ENCODE measurements around the gene DNAJC13.

- TF ChIP-seq CTCF (IDR thresholded peaks at IDR 0.05) = no peak
- no peak for TF ChIP-seq POLR2AphosphoS5 (IDR thresholded peaks at IDR 0.05)
- no peak for TF ChIP-seq EP300 (IDR thresholded peaks at IDR 0.05)
- no peak for TF ChIP-seq POLR2A (IDR thresholded peaks at IDR 0.05; ENCODE audit: low read depth)
These were observed 131.9 kb downstream of the DNAJC13 start for GRCh38 chr3:132549169-132549568.

All from esophagus muscularis mucosa (tissue), 4 donors.